Stomach smooth muscle (tissue), 2 donors: ENCODE measurements around the gene MTHFD2.
"Not testable (repeated sequence)": the region's sequence is repeated elsewhere in the genome, so short reads cannot be mapped to it uniquely, and the experiment has no call there.

Experiments
- H3K27ac ChIP-seq: one replicate; pipeline ENCODE4 v1.7.0; 2013; ENCODE audit warnings: mild to moderate bottlenecking, low read length, inconsistent platforms
- H3K27me3 ChIP-seq, 2 donors: one replicate each; pipeline ENCODE4 v1.7.0; 2013; ENCODE audit warnings: low read length in 2 of 2; ENCODE audit not compliant: insufficient read depth in 2 of 2, control insufficient read depth in 1 of 2
- H3K36me3 ChIP-seq, 2 donors: one replicate each; pipeline ENCODE4 v1.7.0; 2013; ENCODE audit warnings: low read length in 2 of 2; ENCODE audit not compliant: control insufficient read depth in 2 of 2, insufficient read depth in 2 of 2
- H3K4me1 ChIP-seq: one replicate; pipeline ENCODE4 v1.7.0; 2013; ENCODE audit warnings: low read length; ENCODE audit not compliant: control insufficient read depth, insufficient read depth
- H3K4me3 ChIP-seq, 2 donors: one replicate each; pipeline ENCODE4 v1.7.0; 2013; ENCODE audit warnings: low read length in 2 of 2
- H3K9ac ChIP-seq, 2 donors: one replicate each; pipeline ENCODE4 v1.7.0; 2013; ENCODE audit warnings: low read length in 2 of 2, mild to moderate bottlenecking in 1 of 2
- H3K9me3 ChIP-seq, 2 donors: one replicate each; pipeline ENCODE4 v1.7.0; 2013; ENCODE audit warnings: low read length in 2 of 2; ENCODE audit not compliant: control insufficient read depth in 2 of 2
- donor health status: healthy.
- donor health status: Pancreatic carcinoma.

MTHFD2 gene

GRCh38 chr2:74228772-74229171 lies 30.4 kb downstream of the MTHFD2 start:
- H3K9me3 ChIP-seq: no peaks in the 10 kb centered on the region
- no peaks in the 10 kb centered on the region for H3K27me3 ChIP-seq
- no peak overlapping the region for H3K27ac ChIP-seq
- peaks cover 17% of the 10 kb centered on the region for H3K4me1 ChIP-seq
- no peak overlapping the region for H3K9ac ChIP-seq
- no peaks in the 10 kb centered on the region for H3K36me3 ChIP-seq
- H3K4me3 ChIP-seq: no peak overlapping the region

GRCh38 chr2:74229865-74230264 lies 31.4 kb downstream of the MTHFD2 start:
- H3K9me3 ChIP-seq, H3K27ac ChIP-seq, H3K36me3 ChIP-seq, H3K4me3 ChIP-seq, H3K27me3 ChIP-seq, H3K9ac ChIP-seq: not testable (repeated sequence)
- peaks cover 17% of the 10 kb centered on the region for H3K4me1 ChIP-seq

- no peak overlapping the region for H3K27ac ChIP-seq
- no peak overlapping the region for H3K9ac ChIP-seq
- H3K9me3 ChIP-seq: no peaks in the 10 kb centered on the region
- H3K4me1 ChIP-seq: peaks cover under 1% of the 10 kb centered on the region
- no peak overlapping the region for H3K4me3 ChIP-seq
- H3K36me3 ChIP-seq: no peaks in the 10 kb centered on the region
- no peaks in the 10 kb centered on the region for H3K27me3 ChIP-seq
Observed at GRCh38 chr2:74232426-74232825, 34.0 kb downstream of the MTHFD2 start.

GRCh38 chr2:74233648-74234047 lies 35.2 kb downstream of the MTHFD2 start:
- no peak overlapping the region for H3K27ac ChIP-seq
- no peak overlapping the region for H3K9ac ChIP-seq
- H3K27me3 ChIP-seq: no peaks in the 10 kb centered on the region
- no peaks in the 10 kb centered on the region for H3K36me3 ChIP-seq
- no peaks in the 10 kb centered on the region for H3K9me3 ChIP-seq
- no peaks in the 10 kb centered on the region for H3K4me1 ChIP-seq
- H3K4me3 ChIP-seq: no peak overlapping the region

GRCh38 chr2:74235041-74235440 lies 36.6 kb downstream of the MTHFD2 start:
- Histone ChIP-seq H3K4me1 (no peaks in the 10 kb centered on the region), H3K27me3 (no peaks in the 10 kb centered on the region), H3K4me3 (no peak overlapping the region), H3K27ac (no peak overlapping the region), H3K9ac (no peak overlapping the region), H3K9me3 (no peaks in the 10 kb centered on the region), H3K36me3 (no peaks in the 10 kb centered on the region)

- no peaks in the 10 kb centered on the region for H3K27me3 ChIP-seq
- H3K4me1 ChIP-seq: no peaks in the 10 kb centered on the region
- H3K4me3 ChIP-seq: no peak overlapping the region
- no peaks in the 10 kb centered on the region for H3K9me3 ChIP-seq
- H3K27ac ChIP-seq: no peak overlapping the region
- H3K36me3 ChIP-seq: no peaks in the 10 kb centered on the region
- H3K9ac ChIP-seq: no peak overlapping the region
Observed at GRCh38 chr2:74238879-74239278, 40.5 kb downstream of the MTHFD2 start.

- Histone ChIP-seq H3K4me3 (no peak overlapping the region), H3K9ac (no peak overlapping the region), H3K27ac (no peak overlapping the region), H3K36me3 (no peaks in the 10 kb centered on the region), H3K4me1 (no peaks in the 10 kb centered on the region), H3K9me3 (no peaks in the 10 kb centered on the region), H3K27me3 (no peaks in the 10 kb centered on the region)
Observed at GRCh38 chr2:74239346-74239745, 40.9 kb downstream of the MTHFD2 start.

GRCh38 chr2:74242354-74243071 lies 44.1 kb downstream of the MTHFD2 start:
- no peaks in the 10 kb centered on the region for H3K36me3 ChIP-seq
- H3K4me1 ChIP-seq: no peaks in the 10 kb centered on the region
- H3K27ac ChIP-seq: no peak overlapping the region
- H3K9me3 ChIP-seq: no peaks in the 10 kb centered on the region
- no peak overlapping the region for H3K4me3 ChIP-seq
- no peak overlapping the region for H3K9ac ChIP-seq
- H3K27me3 ChIP-seq: no peaks in the 10 kb centered on the region

GRCh38 chr2:74244286-74244685 lies 45.9 kb downstream of the MTHFD2 start:
- H3K36me3 ChIP-seq: no peaks in the 10 kb centered on the region
- H3K4me1 ChIP-seq: no peaks in the 10 kb centered on the region
- H3K9me3 ChIP-seq: no peaks in the 10 kb centered on the region
- no peak overlapping the region for H3K4me3 ChIP-seq
- H3K27ac ChIP-seq: no peak overlapping the region
- no peaks in the 10 kb centered on the region for H3K27me3 ChIP-seq
- H3K9ac ChIP-seq: no peak overlapping the region

- Histone ChIP-seq H3K27ac (no peak overlapping the region), H3K27me3 (no peaks in the 10 kb centered on the region), H3K4me3 (no peak overlapping the region), H3K36me3 (no peaks in the 10 kb centered on the region), H3K9ac (no peak overlapping the region), H3K9me3 (no peaks in the 10 kb centered on the region), H3K4me1 (no peaks in the 10 kb centered on the region)
Observed at GRCh38 chr2:74246496-74247195, 48.2 kb downstream of the MTHFD2 start.

- H3K27ac ChIP-seq: no peak overlapping the region
- H3K9ac ChIP-seq: no peak overlapping the region
- no peaks in the 10 kb centered on the region for H3K36me3 ChIP-seq
- H3K4me3 ChIP-seq: no peak overlapping the region
- H3K27me3 ChIP-seq: no peaks in the 10 kb centered on the region
- no peaks in the 10 kb centered on the region for H3K9me3 ChIP-seq
- H3K4me1 ChIP-seq: no peaks in the 10 kb centered on the region
Observed at GRCh38 chr2:74249406-74250122, 51.1 kb downstream of the MTHFD2 start.
